Activated T-helper 1 cell treated with anti-CD3 and anti-CD28 coated beads, Interleukin-12 subunit alpha, Interleukin-12 subunit beta, Interleukin-2, Interleukin-4 antibody, amounts not matched to agents 30 ng/mL and 10 ng/mL and 1 ng/mL, durations not matched to agents 14 hours and 24 hours and 36 hours (primary cell): ENCODE data around the gene SLC30A1. TPM values are rescaled to one million over a fixed set of nuclear protein-coding genes. Genes with fewer than 3 reads are reported as not detected.

ENCODE experiments used
- DNase-seq: peaks from one replicate; pipeline ENCODE4 v3.0.0; 2021; ENCODE audit warnings: low spot score
- H3K27ac Mint-ChIP-seq: one replicate; pipeline ENCODE4 v1.8.0; 2021; ENCODE audit warnings: mild to moderate bottlenecking, mixed read lengths
- H3K27me3 Mint-ChIP-seq: one replicate; pipeline ENCODE4 v1.8.0; 2022; ENCODE audit warnings: mild to moderate bottlenecking, moderate library complexity, mixed read lengths; ENCODE audit not compliant: insufficient read depth
- H3K36me3 Mint-ChIP-seq: one replicate; pipeline ENCODE4 v1.8.0; 2021; ENCODE audit warnings: low read depth, mixed read lengths
- H3K4me1 Mint-ChIP-seq: one replicate; pipeline ENCODE4 v1.8.0; 2021; ENCODE audit warnings: low read depth, mixed read lengths
- H3K4me3 Mint-ChIP-seq: one replicate; pipeline ENCODE4 v1.8.0; 2021; ENCODE audit warnings: mild to moderate bottlenecking, moderate library complexity, mixed read lengths
- H3K9me3 Mint-ChIP-seq: one replicate; pipeline ENCODE4 v1.8.0; 2021; ENCODE audit warnings: mixed read lengths
- intact Hi-C: fragments of 100-400 bp; cut with micrococcal nuclease; formaldehyde crosslinking; loops from one replicate; pipeline ENCODE4 v1.15.1; 2024
- total RNA-seq: library from RNA; stranded (reverse); gene quantifications from 2 replicates; pipeline ENCODE4 v1.2.3, GENCODE V29; 2022

The SLC30A1 gene
- total RNA-seq, 1 donor from 2014 or later: 12.0 TPM

GRCh38 chr1:211529453-211529852 lies 49.5 kb downstream of the SLC30A1 start:
- no peak for DNase-seq
- no peak overlapping the region for H3K4me3 Mint-ChIP-seq
- no peaks in the 10 kb centered on the region for H3K36me3 Mint-ChIP-seq
- peaks cover 14% of the 10 kb centered on the region for H3K4me1 Mint-ChIP-seq
- intact Hi-C loops: no loop called here
- no peaks in the 10 kb centered on the region for H3K9me3 Mint-ChIP-seq
- H3K27ac Mint-ChIP-seq: no peak overlapping the region
- peaks cover 3% of the 10 kb centered on the region for H3K27me3 Mint-ChIP-seq

GRCh38 chr1:211529011-211529410 lies 50.0 kb downstream of the SLC30A1 start:
- no peak for DNase-seq
- H3K27ac Mint-ChIP-seq: no peak overlapping the region
- intact Hi-C loops: no loop called here
- H3K27me3 Mint-ChIP-seq: peaks cover 3% of the 10 kb centered on the region
- no peaks in the 10 kb centered on the region for H3K36me3 Mint-ChIP-seq
- H3K4me1 Mint-ChIP-seq: peaks cover 14% of the 10 kb centered on the region
- H3K9me3 Mint-ChIP-seq: no peaks in the 10 kb centered on the region
- no peak overlapping the region for H3K4me3 Mint-ChIP-seq

- Mint-ChIP-seq H3K4me1 (peaks cover 14% of the 10 kb centered on the region), H3K27ac (no peak overlapping the region), H3K9me3 (no peaks in the 10 kb centered on the region), H3K27me3 (peaks cover 3% of the 10 kb centered on the region), H3K36me3 (no peaks in the 10 kb centered on the region), H3K4me3 (no peak overlapping the region)
- intact Hi-C loops: no loop called here
- no peak for DNase-seq
Measured at GRCh38 chr1:211527888-211528287, 51.1 kb downstream of the SLC30A1 start.

- Mint-ChIP-seq H3K27me3 (peaks cover 3% of the 10 kb centered on the region), H3K36me3 (no peaks in the 10 kb centered on the region), H3K4me1 (peaks cover 14% of the 10 kb centered on the region), H3K27ac (no peak overlapping the region), H3K4me3 (no peak overlapping the region), H3K9me3 (no peaks in the 10 kb centered on the region)
- no peak for DNase-seq
- intact Hi-C loops: no loop called here
Measured at GRCh38 chr1:211527006-211527405, 52.0 kb downstream of the SLC30A1 start.

- H3K4me1 Mint-ChIP-seq: peaks cover 14% of the 10 kb centered on the region
- H3K27ac Mint-ChIP-seq: no peak overlapping the region
- H3K36me3 Mint-ChIP-seq: no peaks in the 10 kb centered on the region
- no peaks in the 10 kb centered on the region for H3K9me3 Mint-ChIP-seq
- DNase-seq: no peak
- no peak overlapping the region for H3K4me3 Mint-ChIP-seq
- intact Hi-C loops: no loop called here
- H3K27me3 Mint-ChIP-seq: peaks cover 3% of the 10 kb centered on the region
Measured at GRCh38 chr1:211526101-211526500, 52.9 kb downstream of the SLC30A1 start.

- no peaks in the 10 kb centered on the region for H3K36me3 Mint-ChIP-seq
- H3K4me1 Mint-ChIP-seq: peaks cover 14% of the 10 kb centered on the region
- H3K9me3 Mint-ChIP-seq: no peaks in the 10 kb centered on the region
- intact Hi-C loops: no loop called here
- peaks cover 3% of the 10 kb centered on the region for H3K27me3 Mint-ChIP-seq
- H3K27ac Mint-ChIP-seq: no peak overlapping the region
- DNase-seq: no peak
- H3K4me3 Mint-ChIP-seq: no peak overlapping the region
Measured at GRCh38 chr1:211525101-211525676, 53.8 kb downstream of the SLC30A1 start.

- intact Hi-C loops: no loop called here
- H3K4me3 Mint-ChIP-seq: no peak overlapping the region
- DNase-seq: no peak
- H3K4me1 Mint-ChIP-seq: peaks cover 11% of the 10 kb centered on the region
- H3K27ac Mint-ChIP-seq: no peak overlapping the region
- no peaks in the 10 kb centered on the region for H3K9me3 Mint-ChIP-seq
- no peaks in the 10 kb centered on the region for H3K36me3 Mint-ChIP-seq
- H3K27me3 Mint-ChIP-seq: peaks cover under 1% of the 10 kb centered on the region
Measured at GRCh38 chr1:211524521-211524920, 54.4 kb downstream of the SLC30A1 start.

GRCh38 chr1:211522804-211523203 lies 56.2 kb downstream of the SLC30A1 start:
- Mint-ChIP-seq H3K4me3 (no peak overlapping the region), H3K27me3 (no peaks in the 10 kb centered on the region), H3K36me3 (no peaks in the 10 kb centered on the region), H3K27ac (no peak overlapping the region), H3K4me1 (peaks cover 15% of the 10 kb centered on the region), H3K9me3 (no peaks in the 10 kb centered on the region)
- intact Hi-C loops: no loop called here
- DNase-seq: no peak

Other genes with a start within 250 kb of the SLC30A1 start
- not detected in 2 replicates for gene RD3, start 87.0 kb downstream of the SLC30A1 start, total RNA-seq
- gene NEK2, start 96.5 kb upstream of the SLC30A1 start, total RNA-seq: 13.9 and 18.9 TPM in 2 replicates